ENCODE results near the gene ATXN1.

- TF ChIP-seq FOXJ3 (CRISPR knock-in tag; IDR thresholded peaks at IDR 0.05; ENCODE audit: borderline replicate concordance) (no peak), CTCF (IDR thresholded peaks at IDR 0.05) (no peak), ZNF416 (CRISPR knock-in tag; IDR thresholded peaks at IDR 0.05) (no peak), ZNF423 (CRISPR knock-in tag; IDR thresholded peaks at IDR 0.05) (no peak), NR2C2 (CRISPR knock-in tag; IDR thresholded peaks at IDR 0.05) (no peak), SP1 (CRISPR knock-in tag; conservative IDR thresholded peaks at IDR 0.05) (no peak), ZNF121 (CRISPR knock-in tag; IDR thresholded peaks at IDR 0.05) (no peak), NR1H2 (CRISPR knock-in tag; IDR thresholded peaks at IDR 0.05) (no peak)
Measured at GRCh38 chr6:16766043-16766536, 4.8 kb upstream of the ATXN1 start.

All from WTC11 (cell line).